Mucosa of gallbladder (tissue), 1 donor: ENCODE measurements around the gene FXYD4. TPM values are rescaled to one million over a fixed set of nuclear protein-coding genes. Genes with fewer than 3 reads are reported as not detected.
"Not testable (repeated sequence)": the region's sequence is repeated elsewhere in the genome, so short reads cannot be mapped to it uniquely, and the experiment has no call there.

Experiments used
- DNase-seq: peaks from one replicate; pipeline ENCODE4 v3.0.0-alpha.2; 2020; ENCODE audit warnings: low spot score
- total RNA-seq: library from RNA; stranded (reverse); gene quantifications from one replicate; pipeline ENCODE4 v1.2.1, GENCODE V29; 2021
- donor health status: DM: no; HTN: no; CAD: no.

Gene FXYD4
- total RNA-seq, 1 donor from 2014 or later: 1.6 TPM

GRCh38 chr10:43419997-43420368 is 48.5 kb downstream of the FXYD4 start:
- DNase-seq: no peak

GRCh38 chr10:43420369-43421200 is 49.1 kb downstream of the FXYD4 start:
- peak; percentile 88 for DNase-seq

- DNase-seq: no peak
Measured at GRCh38 chr10:43421201-43421507, 49.7 kb downstream of the FXYD4 start.

- DNase-seq: no peak
Measured at GRCh38 chr10:43421519-43421918, 50.1 kb downstream of the FXYD4 start.

GRCh38 chr10:43421944-43422343 is 50.5 kb downstream of the FXYD4 start:
- DNase-seq: not testable (repeated sequence)

GRCh38 chr10:43424416-43424815 is 53.0 kb downstream of the FXYD4 start:
- no peak for DNase-seq

Other genes starting within 250 kb of the FXYD4 start
- gene CSGALNACT2, start 233.2 kb upstream of the FXYD4 start, total RNA-seq: 18.0 TPM
- gene RASGEF1A, start 104.6 kb upstream of the FXYD4 start, total RNA-seq: 4.4 TPM
- 184 TPM for gene HNRNPF, start 37.5 kb downstream of the FXYD4 start, total RNA-seq
- gene ZNF487, start 65.5 kb downstream of the FXYD4 start, total RNA-seq: 5.9 TPM
- 3.3 TPM for gene ZNF239, start 203.0 kb downstream of the FXYD4 start, total RNA-seq
- gene ZNF485, start 234.8 kb downstream of the FXYD4 start, total RNA-seq: 3.3 TPM